Keratinocyte (primary cell): ENCODE results near the gene BHLHE23.

Source experiments
- EZH2 ChIP-seq: IDR thresholded peaks from one replicate; pipeline ENCODE4 v1.6.1; 2012; ENCODE audit warnings: inconsistent platforms, mild to moderate bottlenecking, low read length, moderate library complexity
- TF ChIP-seq, protein P1 (sequence below), 3 experiments: IDR thresholded peaks in 1 of 3; conservative IDR thresholded peaks in 1 of 3; optimal IDR thresholded peaks in 1 of 3; 2 replicates in 2 of 3; 3 replicates in 1 of 3; pipeline versions ENCODE3 to v1.5.1; 2011; ENCODE audit warnings: low read length in 3 of 3, mild to moderate bottlenecking in 3 of 3, moderate library complexity in 2 of 3, control low read depth in 1 of 3, inconsistent platforms in 1 of 3; ENCODE audit not compliant: insufficient read depth in 2 of 3; ENCODE audit errors: extremely low read depth in 1 of 3

DNA sequence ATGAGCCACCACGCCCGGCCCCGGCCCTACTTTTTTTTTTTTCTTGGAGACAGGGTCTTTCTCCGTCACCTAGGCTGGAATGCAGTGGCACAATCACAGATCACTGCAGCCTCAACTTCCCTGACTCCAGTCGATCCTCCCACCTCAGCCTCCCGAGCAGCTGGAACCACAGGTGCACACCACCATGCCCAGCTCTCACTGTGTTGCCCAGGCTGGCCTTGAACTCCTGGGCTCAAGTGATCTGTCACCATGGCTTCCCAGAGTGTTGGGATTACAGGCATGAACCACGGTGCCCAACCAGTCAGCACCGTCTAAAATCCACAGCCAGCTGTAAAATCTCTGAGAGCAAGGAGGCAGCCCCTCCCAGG, 36.8 kb downstream of the BHLHE23 start:
- TF ChIP-seq, protein P1, sequence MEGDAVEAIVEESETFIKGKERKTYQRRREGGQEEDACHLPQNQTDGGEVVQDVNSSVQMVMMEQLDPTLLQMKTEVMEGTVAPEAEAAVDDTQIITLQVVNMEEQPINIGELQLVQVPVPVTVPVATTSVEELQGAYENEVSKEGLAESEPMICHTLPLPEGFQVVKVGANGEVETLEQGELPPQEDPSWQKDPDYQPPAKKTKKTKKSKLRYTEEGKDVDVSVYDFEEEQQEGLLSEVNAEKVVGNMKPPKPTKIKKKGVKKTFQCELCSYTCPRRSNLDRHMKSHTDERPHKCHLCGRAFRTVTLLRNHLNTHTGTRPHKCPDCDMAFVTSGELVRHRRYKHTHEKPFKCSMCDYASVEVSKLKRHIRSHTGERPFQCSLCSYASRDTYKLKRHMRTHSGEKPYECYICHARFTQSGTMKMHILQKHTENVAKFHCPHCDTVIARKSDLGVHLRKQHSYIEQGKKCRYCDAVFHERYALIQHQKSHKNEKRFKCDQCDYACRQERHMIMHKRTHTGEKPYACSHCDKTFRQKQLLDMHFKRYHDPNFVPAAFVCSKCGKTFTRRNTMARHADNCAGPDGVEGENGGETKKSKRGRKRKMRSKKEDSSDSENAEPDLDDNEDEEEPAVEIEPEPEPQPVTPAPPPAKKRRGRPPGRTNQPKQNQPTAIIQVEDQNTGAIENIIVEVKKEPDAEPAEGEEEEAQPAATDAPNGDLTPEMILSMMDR (optimal IDR thresholded peaks at IDR 0.05 in 1 of 3, IDR thresholded peaks at IDR 0.05 in 1 of 3, conservative IDR thresholded peaks at IDR 0.05 in 1 of 3; ENCODE audit: extremely low read depth in 1 of 3, insufficient read depth in 2 of 3, low read length in 3 of 3): no peak
- no peak for TF ChIP-seq EZH2
